Naive B cell (primary cell): Measurements from ENCODE around the gene NAV2. TPM values are rescaled to one million over a fixed set of nuclear protein-coding genes. Genes with fewer than 3 reads are reported as not detected.
A peak's percentile ranks its signal among the peaks of the same experiment; 100 is the strongest.
"Not testable (repeated sequence)": the region's sequence is repeated elsewhere in the genome, so short reads cannot be mapped to it uniquely, and the experiment has no call there.

Experiments
- ATAC-seq, 2 donors: fragments of 150-1000 bp; cut with Tn5 transposase; 2 replicates each; pipeline ENCODE4 v1.10.0; 2021; ENCODE audit warnings: low read depth in 2 of 2, mild to moderate bottlenecking in 2 of 2, moderate library complexity in 2 of 2
- DNase-seq: peaks from one replicate; pipeline ENCODE4 v3.0.0; 2022
- H3K27ac Mint-ChIP-seq, 6 donors: one replicate each; pipeline ENCODE4 v1.8.0; 2020 to 2022; ENCODE audit warnings: mild to moderate bottlenecking in 6 of 6, mixed read lengths in 6 of 6, moderate library complexity in 5 of 6, inconsistent platforms in 2 of 6
- H3K27me3 Mint-ChIP-seq, 3 donors: one replicate each; pipeline ENCODE4 v1.8.0; 2021 to 2022; ENCODE audit warnings: mixed read lengths in 3 of 3, mild to moderate bottlenecking in 1 of 3
- H3K36me3 Mint-ChIP-seq, 2 donors: one replicate each; pipeline ENCODE4 v1.8.0; 2020 to 2022; ENCODE audit warnings: mixed read lengths in 2 of 2, inconsistent platforms in 1 of 2, mild to moderate bottlenecking in 1 of 2
- H3K4me1 Mint-ChIP-seq, 3 donors: one replicate each; pipeline ENCODE4 v1.8.0; 2020 to 2022; ENCODE audit warnings: mixed read lengths in 3 of 3, inconsistent platforms in 1 of 3, mild to moderate bottlenecking in 1 of 3, moderate library complexity in 1 of 3
- H3K4me3 Mint-ChIP-seq, 8 donors: one replicate each; pipeline ENCODE4 v1.8.0; 2020 to 2022; ENCODE audit warnings: mild to moderate bottlenecking in 8 of 8, mixed read lengths in 8 of 8, moderate library complexity in 8 of 8, inconsistent platforms in 2 of 8
- H3K9me3 Mint-ChIP-seq, 7 donors: one replicate each; pipeline ENCODE4 v1.8.0; 2020 to 2022; ENCODE audit warnings: mixed read lengths in 7 of 7, mild to moderate bottlenecking in 5 of 7, inconsistent platforms in 2 of 7, moderate library complexity in 1 of 7
- polyA plus RNA-seq, 6 donors: library from polyadenylated mRNA; unstranded; fragments of 300-500 nt; fragmentation: Illumina TruSeq; gene quantifications; one replicate each; pipeline ENCODE4 v1.2.3, GENCODE V29; 2021; ENCODE audit warnings: low read depth in 6 of 6

NAV2 gene
- polyA plus RNA-seq, 6 donors from 2014 or later: 0.90 to 3.2 (median 0.94) TPM; not detected in 3

- H3K9me3 Mint-ChIP-seq: no peaks in the 10 kb centered on the region
- no peak overlapping the region for H3K27ac Mint-ChIP-seq
- ATAC-seq: no peak
- DNase-seq: no peak
- H3K36me3 Mint-ChIP-seq: peaks cover 0 to 16% of the 10 kb centered on the region in 2 donors
- peaks cover 19 to 29% (median 22%) of the 10 kb centered on the region in 3 donors for H3K27me3 Mint-ChIP-seq
- no peak overlapping the region for H3K4me3 Mint-ChIP-seq
- H3K4me1 Mint-ChIP-seq: no peaks in the 10 kb centered on the region
Measured at GRCh38 chr11:20122131-20122530, 409.5 kb downstream of the NAV2 start.

- ATAC-seq: no peak
- Mint-ChIP-seq H3K4me1 (no peaks in the 10 kb centered on the region), H3K27ac (no peak overlapping the region), H3K4me3 (no peak overlapping the region), H3K36me3 (no peaks in the 10 kb centered on the region), H3K9me3 (no peaks in the 10 kb centered on the region), H3K27me3 (peaks cover 8 to 30% (median 18%) of the 10 kb centered on the region in 3 donors)
- DNase-seq: no peak
Measured at GRCh38 chr11:20125927-20126326, 413.3 kb downstream of the NAV2 start.

GRCh38 chr11:20126724-20127123 is 414.1 kb downstream of the NAV2 start:
- H3K27ac Mint-ChIP-seq: peak overlapping the region in 1 of 6 donors; percentile 30
- no peaks in the 10 kb centered on the region for H3K9me3 Mint-ChIP-seq
- no peak overlapping the region for H3K4me3 Mint-ChIP-seq
- H3K36me3 Mint-ChIP-seq: no peaks in the 10 kb centered on the region
- peaks cover 11 to 29% (median 20%) of the 10 kb centered on the region in 3 donors for H3K27me3 Mint-ChIP-seq
- peaks cover 0 to 3% (median 2%) of the 10 kb centered on the region in 3 donors for H3K4me1 Mint-ChIP-seq
- ATAC-seq: no peak
- DNase-seq: no peak

GRCh38 chr11:20127671-20128527 is 415.3 kb downstream of the NAV2 start:
- Mint-ChIP-seq H3K27ac (peak overlapping the region in 2 of 6 donors; percentile 38 to 51), H3K36me3 (no peaks in the 10 kb centered on the region), H3K9me3 (no peaks in the 10 kb centered on the region), H3K27me3 (peaks cover 23 to 39% (median 28%) of the 10 kb centered on the region in 3 donors), H3K4me3 (no peak overlapping the region), H3K4me1 (peaks cover 4 to 12% (median 11%) of the 10 kb centered on the region in 3 donors)
- peak; percentile 40 for DNase-seq
- ATAC-seq: peak; percentile 58 to 76

GRCh38 chr11:20128528-20128825 is 415.8 kb downstream of the NAV2 start:
- Mint-ChIP-seq H3K27me3 (peaks cover 27 to 42% (median 28%) of the 10 kb centered on the region in 3 donors), H3K4me1 (peaks cover 4 to 12% (median 11%) of the 10 kb centered on the region in 3 donors)
- not testable (repeated sequence) for H3K4me3 Mint-ChIP-seq, H3K27ac Mint-ChIP-seq, H3K9me3 Mint-ChIP-seq, DNase-seq, ATAC-seq, H3K36me3 Mint-ChIP-seq

- DNase-seq: no peak
- ATAC-seq: no peak
- Mint-ChIP-seq H3K27ac (no peak overlapping the region), H3K36me3 (no peaks in the 10 kb centered on the region), H3K4me1 (peaks cover 4 to 12% (median 11%) of the 10 kb centered on the region in 3 donors), H3K27me3 (peaks cover 21 to 54% (median 39%) of the 10 kb centered on the region in 3 donors), H3K4me3 (no peak overlapping the region), H3K9me3 (no peaks in the 10 kb centered on the region)
Measured at GRCh38 chr11:20129665-20130064, 417.0 kb downstream of the NAV2 start.

- DNase-seq: no peak
- peak; percentile 25 to 53 for ATAC-seq
- H3K9me3 Mint-ChIP-seq: no peaks in the 10 kb centered on the region
- H3K4me3 Mint-ChIP-seq: peak overlapping the region in 7 of 8 donors; percentile 66 to 87 (median 73)
- H3K36me3 Mint-ChIP-seq: no peaks in the 10 kb centered on the region
- peak overlapping the region in 2 of 6 donors; percentile 12 to 15 for H3K27ac Mint-ChIP-seq
- peaks cover 21 to 52% (median 44%) of the 10 kb centered on the region in 3 donors for H3K27me3 Mint-ChIP-seq
- H3K4me1 Mint-ChIP-seq: peaks cover 4 to 12% (median 11%) of the 10 kb centered on the region in 3 donors
Measured at GRCh38 chr11:20131788-20132666, 419.4 kb downstream of the NAV2 start.

GRCh38 chr11:20132667-20133039 is 420.0 kb downstream of the NAV2 start:
- Mint-ChIP-seq H3K36me3 (no peaks in the 10 kb centered on the region), H3K4me3 (peak overlapping the region in 4 of 8 donors; percentile 66 to 73 (median 68)), H3K9me3 (no peaks in the 10 kb centered on the region), H3K27ac (peak overlapping the region in 1 of 6 donors; percentile 15), H3K27me3 (peaks cover 21 to 52% (median 43%) of the 10 kb centered on the region in 3 donors), H3K4me1 (peaks cover 4 to 12% (median 11%) of the 10 kb centered on the region in 3 donors)
- DNase-seq (no peak), ATAC-seq (no peak)

- DNase-seq (no peak), ATAC-seq (no peak)
- H3K27me3 Mint-ChIP-seq: peaks cover 29 to 65% (median 60%) of the 10 kb centered on the region in 3 donors
- no peak overlapping the region for H3K4me3 Mint-ChIP-seq
- no peaks in the 10 kb centered on the region for H3K36me3 Mint-ChIP-seq
- H3K9me3 Mint-ChIP-seq: no peaks in the 10 kb centered on the region
- H3K4me1 Mint-ChIP-seq: peaks cover 4 to 12% (median 11%) of the 10 kb centered on the region in 3 donors
- H3K27ac Mint-ChIP-seq: no peak overlapping the region
Measured at GRCh38 chr11:20134991-20135736, 422.5 kb downstream of the NAV2 start.

GRCh38 chr11:20137637-20138036 is 425.0 kb downstream of the NAV2 start:
- H3K27me3 Mint-ChIP-seq: peaks cover 37 to 69% (median 54%) of the 10 kb centered on the region in 3 donors
- ATAC-seq (no peak), DNase-seq (no peak)
- peaks cover 0 to 2% (median 0%) of the 10 kb centered on the region in 7 donors for H3K9me3 Mint-ChIP-seq
- no peak overlapping the region for H3K4me3 Mint-ChIP-seq
- peaks cover 0 to under 1% (median 0%) of the 10 kb centered on the region in 3 donors for H3K4me1 Mint-ChIP-seq
- H3K36me3 Mint-ChIP-seq: no peaks in the 10 kb centered on the region
- H3K27ac Mint-ChIP-seq: no peak overlapping the region

GRCh38 chr11:20138707-20139106 is 426.1 kb downstream of the NAV2 start:
- H3K4me1 Mint-ChIP-seq: no peaks in the 10 kb centered on the region
- no peak for ATAC-seq
- no peak for DNase-seq
- H3K9me3 Mint-ChIP-seq: peaks cover 0 to 2% (median 0%) of the 10 kb centered on the region in 7 donors
- no peaks in the 10 kb centered on the region for H3K36me3 Mint-ChIP-seq
- peaks cover 41 to 60% (median 47%) of the 10 kb centered on the region in 3 donors for H3K27me3 Mint-ChIP-seq
- peak overlapping the region in 1 of 6 donors; percentile 14 for H3K27ac Mint-ChIP-seq
- no peak overlapping the region for H3K4me3 Mint-ChIP-seq

- H3K27me3 Mint-ChIP-seq: peaks cover 51 to 67% (median 56%) of the 10 kb centered on the region in 3 donors
- no peak overlapping the region for H3K4me3 Mint-ChIP-seq
- H3K4me1 Mint-ChIP-seq: peaks cover 13 to 20% (median 19%) of the 10 kb centered on the region in 3 donors
- ATAC-seq: no peak
- H3K27ac Mint-ChIP-seq: no peak overlapping the region
- peaks cover 6 to 28% of the 10 kb centered on the region in 2 donors for H3K36me3 Mint-ChIP-seq
- peaks cover 4 to 39% (median 17%) of the 10 kb centered on the region in 7 donors for H3K9me3 Mint-ChIP-seq
- DNase-seq: no peak
Measured at GRCh38 chr11:20154381-20154780, 441.7 kb downstream of the NAV2 start.
